Measurements from ENCODE around the gene HSD11B2. TPM values are rescaled to one million over a fixed set of nuclear protein-coding genes. Genes with fewer than 3 reads are reported as not detected.

The HSD11B2 gene
- total RNA-seq, 1 experiment from 2014 or later = 33.4 TPM

DNA sequence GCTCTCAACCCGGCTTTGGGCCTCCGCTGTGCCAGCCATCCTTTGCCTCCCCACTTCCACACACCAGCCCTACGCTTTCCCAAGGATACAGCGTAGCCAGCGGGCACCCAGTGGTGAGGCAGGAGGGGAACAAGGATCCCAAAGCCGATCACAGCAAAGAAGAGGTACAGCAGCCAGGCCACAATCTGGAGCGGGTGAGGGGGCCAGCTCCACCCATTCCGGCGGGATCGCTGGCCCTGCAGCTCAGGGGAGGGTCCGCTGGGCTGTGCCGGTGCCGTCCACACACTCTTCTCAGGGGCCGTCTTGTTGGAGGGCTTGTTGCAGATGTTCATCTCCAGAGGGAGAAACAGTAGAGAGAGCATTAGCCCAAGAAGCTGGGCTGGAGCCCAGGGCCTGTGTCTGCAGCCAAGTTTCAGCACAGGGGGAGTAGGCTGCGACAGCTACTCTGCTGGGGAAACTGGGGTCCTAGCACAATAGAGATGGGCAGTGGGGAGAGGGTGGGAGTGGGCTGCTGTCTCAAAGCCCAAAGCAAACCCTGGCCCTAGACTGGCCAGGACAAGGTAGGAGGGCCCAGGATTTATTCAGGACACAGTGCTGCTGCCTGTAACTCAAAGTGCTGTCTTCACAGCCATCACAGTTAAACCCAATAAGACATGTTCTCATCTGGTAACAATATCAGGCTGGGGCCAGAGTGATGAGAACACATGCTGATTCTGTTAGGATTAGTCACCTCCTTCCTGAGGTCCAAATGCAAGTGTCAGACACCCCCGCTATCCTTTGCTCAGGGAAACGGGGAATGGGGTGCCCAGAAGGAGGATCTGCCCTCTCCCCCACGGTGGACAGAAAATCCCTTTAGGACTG, 24.6 kb upstream of the HSD11B2 start:
- Mint-ChIP-seq H3K4me3 (no peak overlapping the region), H3K9me3 (no peaks in the 10 kb centered on the region), H3K36me3 (no peaks in the 10 kb centered on the region), H3K27ac (no peak overlapping the region), H3K27me3 (ENCODE audit: low read depth) (peaks cover 23% of the 10 kb centered on the region), H3K4me1 (peaks cover 39% of the 10 kb centered on the region)
- ATAC-seq = no peak
- POLR2A ChIA-PET = interaction anchor here (0.9 kb wide), 1 partner anchor 13 kb away, joined by 3 read pairs; the partner anchor contains the start of gene TPPP3
- TF ChIP-seq CBFB (CRISPR knock-in tag; IDR thresholded peaks at IDR 0.05; ENCODE audit: low read depth) (no peak), ZNF396 (CRISPR knock-in tag; IDR thresholded peaks at IDR 0.05; ENCODE audit: borderline replicate concordance) (no peak), NFATC4 (CRISPR knock-in tag; IDR thresholded peaks at IDR 0.05) (no peak), E2F5 (CRISPR knock-in tag; IDR thresholded peaks at IDR 0.05) (no peak), SMAD3 (CRISPR knock-in tag; IDR thresholded peaks at IDR 0.05; ENCODE audit: borderline replicate concordance) (no peak), ZNF121 (CRISPR knock-in tag; IDR thresholded peaks at IDR 0.05) (no peak), SMAD4 (CRISPR knock-in tag; IDR thresholded peaks at IDR 0.05) (no peak), EMX1 (CRISPR knock-in tag; IDR thresholded peaks at IDR 0.05) (no peak), USF1 (CRISPR knock-in tag; IDR thresholded peaks at IDR 0.05) (no peak), GRHL2 (CRISPR knock-in tag; IDR thresholded peaks at IDR 0.05; ENCODE audit: insufficient replicate concordance, severe bottlenecking) (no peak), ZNF532 (CRISPR knock-in tag; IDR thresholded peaks at IDR 0.05; ENCODE audit: borderline replicate concordance) (no peak), CREB1 (CRISPR knock-in tag; IDR thresholded peaks at IDR 0.05) (no peak), FOXK1 (CRISPR knock-in tag; IDR thresholded peaks at IDR 0.05) (no peak), ARID4B (CRISPR knock-in tag; IDR thresholded peaks at IDR 0.05; ENCODE audit: borderline replicate concordance) (no peak), NR3C1 (CRISPR knock-in tag; conservative IDR thresholded peaks at IDR 0.05; ENCODE audit: low read depth) (no peak), NR2C2 (CRISPR knock-in tag; IDR thresholded peaks at IDR 0.05) (no peak), FOXJ3 (CRISPR knock-in tag; IDR thresholded peaks at IDR 0.05; ENCODE audit: borderline replicate concordance) (no peak)
- DNase-seq (ENCODE audit: low spot score) = no peak
- CTCF ChIA-PET = interaction anchor here (0.8 to 7.0 kb wide), 9 partner anchors 7 to 146 kb away, joined by 3 to 36 read pairs (median 7); partner anchors contain the start of genes KCTD19, LRRC36, TPPP3 and ZDHHC1
